ENCODE data around the gene MARK3.

MARK3 gene

DNA sequence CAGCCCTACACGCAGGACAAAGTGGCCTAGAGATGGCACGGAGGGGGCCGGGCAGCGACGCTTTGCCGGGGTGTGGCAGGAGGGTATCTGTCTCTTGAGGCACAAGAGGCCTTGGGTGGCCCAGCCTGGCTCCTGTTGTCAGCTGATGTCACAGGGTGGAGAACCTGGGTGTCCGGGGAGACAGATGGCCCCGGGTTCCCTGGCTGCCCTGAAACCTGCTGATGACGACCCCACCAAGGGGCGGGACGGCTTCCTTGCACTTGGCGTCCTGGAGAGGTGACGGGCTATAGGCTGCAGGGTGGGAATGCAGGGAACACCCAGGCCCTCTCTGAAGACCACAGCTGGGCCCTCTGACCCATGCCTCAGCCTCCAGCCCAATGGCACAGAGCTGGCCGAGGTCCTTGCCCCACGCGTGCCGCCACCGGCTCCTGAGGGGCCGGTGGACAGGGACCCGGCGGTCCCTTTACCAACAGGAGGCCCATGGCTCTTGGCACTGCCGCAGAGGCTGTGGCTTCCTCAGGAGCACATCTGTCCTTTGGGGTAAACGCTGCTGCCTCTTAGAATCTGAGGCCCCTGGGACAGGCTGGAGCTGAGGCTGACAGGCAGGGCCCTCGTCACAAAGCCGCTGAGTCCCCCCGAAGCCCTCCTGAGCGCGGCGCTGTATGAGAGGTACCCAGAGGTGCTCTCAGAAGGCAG lies 160.2 kb downstream of the MARK3 start:
- no peak for DNase-seq (ENCODE audit: extremely low read depth in 1 of 2, low read depth in 1 of 2)

DNA sequence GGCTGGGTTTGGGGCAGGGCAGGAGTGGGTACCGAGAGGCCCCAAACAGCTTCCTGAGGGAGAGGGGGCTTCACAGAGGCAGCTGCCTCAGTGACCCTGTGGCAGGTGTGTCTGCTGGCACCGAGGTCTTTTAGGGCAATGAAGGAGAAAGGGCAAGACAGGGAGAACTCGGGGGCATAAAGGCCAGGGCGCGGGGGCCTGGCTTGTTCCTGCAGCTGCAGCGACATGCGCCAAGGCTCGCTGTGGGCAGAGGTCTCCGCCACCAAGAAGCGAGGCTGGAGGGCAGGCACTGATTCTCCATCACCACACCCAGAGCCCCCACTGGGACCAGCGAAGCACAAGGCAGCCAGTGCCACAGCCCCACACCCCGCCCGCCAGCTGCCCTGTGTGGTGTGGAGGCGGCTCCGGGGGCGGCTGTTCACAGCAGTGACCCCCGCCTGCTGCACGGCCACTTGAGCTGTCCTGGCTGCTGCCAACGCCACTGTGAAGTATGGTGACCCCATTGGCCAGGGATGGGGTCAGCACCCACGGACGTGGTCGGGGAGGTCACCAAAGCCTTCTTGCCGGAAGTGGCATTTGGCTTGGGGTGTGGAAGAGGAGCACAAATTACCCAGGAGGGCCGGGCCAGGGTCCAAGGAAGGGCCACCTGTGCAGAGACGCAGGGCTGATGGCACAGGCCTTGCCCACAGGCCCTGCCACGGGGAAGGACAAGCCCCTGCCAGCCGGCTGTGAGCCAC lies 160.9 kb downstream of the MARK3 start:
- DNase-seq (ENCODE audit: extremely low read depth in 1 of 2, low read depth in 1 of 2), result no peak

DNA sequence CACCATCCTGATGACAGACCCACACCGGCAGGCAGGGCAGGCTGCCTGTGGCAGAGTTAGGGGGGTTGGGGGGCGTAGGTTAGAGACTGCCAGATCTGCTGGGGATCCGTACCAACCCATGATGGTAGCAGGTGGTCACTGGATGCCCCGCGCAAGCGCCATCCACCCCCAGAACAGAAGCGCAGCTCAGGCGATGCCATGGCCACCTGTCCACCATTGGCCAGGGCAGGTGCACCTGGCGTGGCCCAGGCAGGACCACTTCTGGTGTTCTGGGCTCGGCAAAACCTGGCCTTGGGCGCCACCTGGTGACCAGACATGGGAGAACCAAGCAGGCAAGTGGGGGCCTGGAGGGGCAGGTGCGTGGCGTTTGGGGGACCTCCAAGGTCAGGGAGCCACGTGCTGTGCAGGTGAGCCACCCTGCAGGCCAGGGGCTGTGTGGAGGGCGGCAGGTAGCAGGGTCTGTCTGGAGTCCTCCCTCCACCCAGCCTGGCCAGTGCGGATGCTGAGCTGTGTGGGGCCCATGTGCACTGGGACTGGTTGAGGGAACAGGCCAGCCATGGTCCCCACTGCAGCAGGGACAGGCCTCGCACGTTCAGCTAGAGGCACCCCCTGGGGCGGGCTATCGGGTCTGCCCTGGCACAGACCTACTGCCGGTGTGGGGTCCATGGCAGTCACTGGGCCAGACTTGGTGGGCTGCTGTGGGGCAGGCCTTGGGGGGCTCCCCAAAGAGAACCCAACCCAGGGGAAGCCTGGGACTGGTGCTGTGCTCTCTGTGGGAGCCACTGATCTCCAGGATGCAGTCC lies 161.6 kb downstream of the MARK3 start:
- peak; percentile 44 to 58 for DNase-seq (ENCODE audit: extremely low read depth in 1 of 2, low read depth in 1 of 2)

DNA sequence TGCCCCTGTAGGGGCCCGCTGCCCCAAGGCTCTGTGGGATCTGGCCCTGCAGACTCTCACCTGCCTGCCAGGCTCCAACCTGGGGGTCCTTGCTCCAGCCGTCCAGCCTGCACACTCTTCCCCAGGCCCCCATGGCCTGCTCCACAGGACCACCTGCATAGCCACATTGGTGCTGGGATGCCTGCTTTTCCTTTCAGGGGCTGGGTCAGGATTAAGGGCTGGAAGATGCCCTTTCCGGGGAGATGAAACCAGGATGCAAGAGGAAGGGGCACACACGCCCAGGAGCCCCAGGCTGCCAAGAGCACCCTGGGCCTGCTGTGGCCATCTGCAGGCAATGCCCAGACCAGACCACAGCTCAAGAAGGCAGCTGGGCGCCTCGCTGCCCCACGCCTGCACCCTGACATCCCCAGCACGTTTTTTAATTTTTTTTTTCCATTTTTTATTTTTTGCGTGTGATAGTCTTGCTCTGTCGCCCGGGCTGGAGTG lies 162.3 kb downstream of the MARK3 start:
- DNase-seq (ENCODE audit: extremely low read depth in 1 of 2, low read depth in 1 of 2), result no peak

DNA sequence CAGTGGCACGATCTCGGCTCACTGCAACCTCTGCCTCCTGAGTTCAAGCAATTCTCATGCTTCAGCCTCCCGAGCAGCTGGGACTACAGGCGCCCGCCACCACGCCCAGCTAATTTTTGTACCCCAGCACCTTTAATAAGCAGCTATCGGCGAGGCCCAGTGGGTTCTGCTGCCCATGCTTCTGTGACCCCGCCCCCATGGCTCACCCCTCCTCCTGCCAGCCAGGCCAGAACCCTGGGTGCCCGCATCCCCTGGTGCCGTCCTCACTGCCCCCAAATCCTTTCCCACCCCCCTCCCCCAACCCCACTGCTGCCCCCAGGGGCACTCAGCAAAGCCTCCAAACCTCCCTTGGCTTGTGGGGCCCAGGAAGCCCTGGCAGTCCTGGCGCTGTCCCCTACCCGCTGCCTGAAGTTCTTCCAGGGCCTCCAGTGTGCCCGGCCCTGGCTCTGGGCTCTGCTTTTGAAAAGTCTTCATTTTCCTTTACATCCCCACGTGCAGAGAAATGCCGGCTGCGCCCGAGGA lies 162.8 kb downstream of the MARK3 start:
- DNase-seq (ENCODE audit: extremely low read depth in 1 of 2, low read depth in 1 of 2), result no peak

DNA sequence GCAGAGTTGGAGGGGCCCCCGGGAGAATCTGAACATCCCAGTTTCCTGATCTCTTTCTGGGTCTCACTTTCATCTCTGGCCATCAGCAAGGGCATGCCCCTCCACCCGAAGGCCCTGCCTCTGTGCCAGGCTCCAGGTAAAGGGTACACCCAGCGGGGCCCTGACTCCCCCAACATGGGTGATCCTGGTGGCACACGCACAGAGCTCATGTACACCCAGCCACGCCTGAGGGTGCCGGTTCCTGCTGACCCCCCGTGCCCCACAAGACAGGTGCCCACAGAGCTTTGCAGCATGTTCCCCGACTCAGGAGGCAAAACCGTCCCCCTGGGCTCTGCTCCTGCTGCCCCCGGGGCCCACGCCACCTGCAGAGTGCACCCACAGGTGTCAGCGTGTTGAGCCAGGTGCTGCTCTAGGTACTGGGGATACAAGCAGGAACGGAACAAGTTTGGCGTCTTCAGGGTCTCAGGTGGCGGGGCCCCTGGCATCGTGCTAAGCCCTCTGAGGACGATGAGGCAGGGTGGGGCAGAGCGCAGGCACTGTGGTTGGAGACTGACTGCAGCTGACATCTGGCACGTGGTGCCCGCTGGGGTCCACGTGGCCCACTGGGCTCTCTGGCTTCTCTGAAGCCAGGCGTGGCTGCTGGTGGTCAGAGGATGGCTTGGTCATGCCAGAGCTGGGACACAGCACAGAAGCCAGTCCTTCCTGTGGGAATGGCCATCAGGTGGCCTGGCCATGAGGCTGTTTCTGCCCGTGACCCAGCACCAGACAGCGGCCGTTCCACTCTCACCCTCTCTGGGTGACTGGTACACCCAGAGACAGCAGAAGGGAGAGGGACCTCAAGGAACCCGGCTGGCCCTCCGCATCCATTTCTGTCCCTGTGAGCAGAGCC lies 163.5 kb downstream of the MARK3 start:
- no peak for DNase-seq (ENCODE audit: extremely low read depth in 1 of 2, low read depth in 1 of 2)

DNA sequence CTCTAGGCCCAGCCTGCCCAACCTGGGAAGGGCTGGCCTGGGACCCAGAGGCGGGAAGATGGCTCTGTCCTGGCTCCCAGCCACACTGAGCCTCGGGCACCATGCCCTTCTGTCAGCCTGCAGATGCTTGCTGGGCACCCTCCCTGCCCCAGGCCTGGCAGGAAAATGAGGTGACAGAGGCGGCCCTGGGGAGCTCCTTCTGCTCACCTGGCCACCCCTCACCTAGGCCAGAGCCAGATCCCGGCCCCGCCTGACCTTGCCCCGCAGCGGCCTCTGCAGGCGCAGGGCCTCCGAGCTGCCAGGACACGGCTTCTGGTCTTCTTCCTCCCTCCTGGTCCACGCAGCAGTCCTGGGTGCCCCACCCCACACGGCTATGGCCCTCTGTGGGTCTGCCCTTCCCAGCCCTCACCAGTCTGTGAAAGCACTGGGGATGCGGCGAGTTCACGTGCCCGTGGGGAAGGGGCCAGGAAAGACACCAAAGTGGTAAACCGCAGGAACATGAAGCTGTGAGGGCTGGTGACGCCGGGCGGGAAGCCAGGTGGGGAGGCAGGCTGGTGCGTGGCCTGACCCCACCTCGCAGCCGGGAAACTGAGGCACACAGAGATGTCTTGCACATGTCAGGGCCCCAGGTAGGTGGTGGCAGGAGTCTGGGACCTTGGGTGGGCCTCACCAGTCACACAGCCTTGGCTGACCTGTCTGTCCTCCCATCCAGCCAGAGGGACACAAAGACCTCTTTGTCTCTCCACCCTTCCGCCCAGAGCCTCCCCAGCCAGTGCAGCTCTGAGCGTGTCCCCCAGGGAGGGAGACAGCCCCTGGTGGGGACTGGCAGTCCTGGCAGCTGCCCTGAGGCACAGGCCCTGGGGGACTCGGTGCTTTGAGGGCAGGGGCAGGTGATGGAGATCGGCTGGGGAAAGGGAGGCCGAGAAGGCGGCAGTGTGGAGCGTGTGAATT lies 164.4 kb downstream of the MARK3 start:
- DNase-seq (ENCODE audit: extremely low read depth in 1 of 2, low read depth in 1 of 2), result no peak

DNA sequence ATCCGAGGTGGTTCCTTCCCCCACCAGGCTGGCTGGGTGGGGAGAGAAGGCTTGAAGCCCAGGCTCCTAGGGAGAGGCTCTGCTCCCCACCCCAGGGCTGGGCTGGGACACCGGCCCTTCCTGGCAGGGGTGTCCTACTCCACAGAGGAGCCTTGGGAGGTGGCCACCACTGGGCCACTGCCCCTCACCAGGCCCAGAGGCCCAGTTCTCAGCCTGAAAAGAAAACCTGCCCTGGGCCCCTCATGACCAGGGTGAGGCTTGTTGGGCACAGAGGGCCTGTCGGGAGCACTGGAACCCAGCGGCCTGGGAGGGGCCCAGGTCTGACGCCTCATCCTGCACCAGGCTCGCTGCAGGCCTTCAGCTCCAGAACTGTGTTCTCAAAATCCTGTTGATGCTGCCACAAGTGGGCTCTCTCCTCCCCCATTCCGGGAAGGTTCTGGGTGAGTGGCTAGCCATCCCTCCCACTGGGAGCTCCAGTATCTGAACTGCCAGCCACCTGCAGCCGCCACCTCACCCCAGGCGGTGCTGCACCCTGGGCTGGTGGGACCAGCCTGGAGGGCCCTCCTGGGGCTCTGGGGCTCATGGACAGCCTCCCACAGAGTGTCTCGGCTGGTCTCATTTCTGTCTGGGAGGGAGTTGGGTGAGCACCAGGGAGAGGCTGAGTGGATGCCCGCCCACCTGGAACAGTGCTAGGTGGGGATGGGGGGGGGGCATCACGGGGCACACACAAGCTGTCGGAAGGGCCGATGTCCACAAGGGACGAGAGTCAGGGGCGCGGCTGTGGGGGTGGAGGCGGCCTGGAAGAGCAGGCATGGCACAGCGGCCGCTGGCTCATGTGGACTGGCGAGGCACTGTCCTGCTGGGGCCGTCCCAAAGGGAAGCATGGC lies 165.5 kb downstream of the MARK3 start:
- no peak for DNase-seq (ENCODE audit: extremely low read depth in 1 of 2, low read depth in 1 of 2)

DNA sequence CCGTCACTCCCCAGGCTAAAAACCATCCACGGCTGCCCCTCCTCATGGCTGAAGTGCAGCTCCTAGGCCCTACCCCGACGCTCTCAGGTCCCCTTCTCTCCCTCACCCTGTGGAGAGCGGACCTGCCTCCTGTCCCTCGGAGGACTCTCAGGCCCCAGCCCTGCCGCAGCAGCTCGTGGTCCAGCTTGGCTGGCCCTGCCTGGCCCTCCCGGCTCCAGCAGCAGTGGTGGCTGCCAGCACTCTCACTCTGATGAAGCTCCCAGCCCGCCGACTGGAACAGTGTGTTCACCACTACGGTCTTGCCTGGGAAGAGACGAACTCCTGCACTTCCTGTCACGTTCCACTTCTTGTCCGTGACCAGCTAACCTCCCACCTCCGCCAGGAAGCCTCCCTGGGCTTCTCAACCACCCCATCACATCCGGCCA lies 166.1 kb downstream of the MARK3 start:
- no peak for DNase-seq (ENCODE audit: extremely low read depth in 1 of 2, low read depth in 1 of 2)

DNA sequence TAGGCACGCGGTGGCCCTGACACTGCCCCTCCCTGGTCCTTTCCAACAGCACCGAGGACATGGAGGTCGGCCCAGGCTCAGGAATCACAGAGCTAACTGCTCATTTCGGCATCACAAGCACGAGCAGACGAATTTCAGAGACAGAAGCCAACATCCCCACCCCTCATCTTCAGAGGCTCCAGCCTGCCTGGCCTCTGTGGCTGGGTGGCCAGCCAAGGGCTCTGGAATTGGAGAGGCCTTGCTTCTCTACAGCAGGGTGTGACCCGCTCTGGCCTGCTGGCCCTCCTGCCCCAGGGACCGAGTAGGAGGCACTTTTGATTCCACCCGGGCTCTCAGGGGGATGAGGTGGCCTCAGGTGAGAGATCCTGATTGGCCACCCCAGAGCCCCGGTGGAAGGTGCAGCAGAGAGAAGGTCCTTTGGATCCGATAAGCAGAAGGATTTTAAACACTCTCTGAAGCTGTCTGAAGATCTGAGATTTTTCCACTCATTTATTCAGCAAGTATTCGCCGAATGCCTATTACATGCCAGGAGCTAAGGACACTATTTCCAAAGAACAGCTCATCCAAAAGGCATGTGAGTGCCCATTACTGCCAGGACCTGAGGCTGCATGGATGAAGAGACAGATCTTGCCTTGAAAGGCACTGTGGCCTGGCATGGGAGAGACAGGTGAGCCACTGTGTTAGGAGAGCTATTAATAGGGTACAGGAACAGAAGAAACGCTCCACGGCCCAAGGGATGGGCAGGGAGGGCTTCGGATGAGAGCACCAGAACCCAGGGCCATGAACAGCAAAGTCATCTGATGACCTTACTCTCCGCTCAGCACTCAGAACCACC lies 167.0 kb downstream of the MARK3 start:
- no peak for DNase-seq (ENCODE audit: extremely low read depth in 1 of 2, low read depth in 1 of 2)

DNA sequence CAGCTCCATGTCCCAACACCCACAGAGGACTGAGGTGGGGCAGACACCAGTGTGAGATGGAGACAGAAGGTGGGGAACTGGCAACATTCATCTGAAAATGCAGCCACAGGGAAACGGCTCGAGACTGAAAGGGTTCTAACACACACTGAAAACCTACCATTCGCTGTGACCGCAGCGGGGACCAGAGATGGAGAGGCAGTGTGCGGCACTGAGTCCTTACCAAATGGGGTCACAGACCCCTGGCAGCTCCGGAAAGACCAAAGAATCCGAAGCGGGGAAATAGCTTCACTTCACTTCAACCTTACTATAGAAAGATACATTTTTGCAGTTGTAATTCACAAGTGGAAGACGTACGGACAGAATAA lies 167.6 kb downstream of the MARK3 start:
- DNase-seq (ENCODE audit: extremely low read depth in 1 of 2, low read depth in 1 of 2), result no peak
